Liver (tissue), 9 donors: ENCODE data around the gene CHKB. TPM values are rescaled to one million over a fixed set of nuclear protein-coding genes. Genes with fewer than 3 reads are reported as not detected.
A peak's percentile ranks its signal among the peaks of the same experiment; 100 is the strongest.

Experiments
- DNase-seq: peaks from one replicate; pipeline ENCODE4 v3.0.0-alpha.2; 2017; ENCODE audit warnings: low spot score
- H3K27ac ChIP-seq, 2 donors: one replicate each; pipeline ENCODE4 v1.7.0; 2013; ENCODE audit warnings: inconsistent platforms in 2 of 2, low read length in 2 of 2, control low read depth in 1 of 2, low read depth in 1 of 2, mild to moderate bottlenecking in 1 of 2
- H3K27me3 ChIP-seq, 4 donors: one replicate each; pipeline versions ENCODE4 v1.6.1 to v1.7.0; 2013; ENCODE audit warnings: low read length in 3 of 4, inconsistent platforms in 1 of 4, mild to moderate bottlenecking in 1 of 4, moderate library complexity in 1 of 4; ENCODE audit not compliant: control insufficient read depth in 4 of 4, insufficient read depth in 4 of 4
- H3K36me3 ChIP-seq, 4 donors: one replicate each; pipeline versions ENCODE4 v1.6.1 to v1.7.0; 2013; ENCODE audit warnings: low read length in 3 of 4, mild to moderate bottlenecking in 3 of 4, low read depth in 1 of 4, moderate library complexity in 1 of 4; ENCODE audit not compliant: control insufficient read depth in 4 of 4, insufficient read depth in 3 of 4
- H3K4me1 ChIP-seq, 4 donors: one replicate each; pipeline versions ENCODE4 v1.6.1 to v1.7.0; 2013; ENCODE audit warnings: low read length in 3 of 4, mild to moderate bottlenecking in 3 of 4, moderate library complexity in 1 of 4; ENCODE audit not compliant: control insufficient read depth in 4 of 4, insufficient read depth in 4 of 4
- H3K4me3 ChIP-seq, 3 donors: one replicate each; pipeline versions ENCODE4 v1.6.1 to v1.7.0; 2013; ENCODE audit warnings: low read length in 3 of 3, control low read depth in 1 of 3, low read depth in 1 of 3, mild to moderate bottlenecking in 1 of 3
- H3K9ac ChIP-seq, 2 donors: one replicate each; pipeline ENCODE4 v1.7.0; 2013; ENCODE audit warnings: low read length in 2 of 2, mild to moderate bottlenecking in 2 of 2, moderate library complexity in 2 of 2, control low read depth in 1 of 2, low read depth in 1 of 2
- H3K9me3 ChIP-seq, 4 donors: one replicate each; pipeline versions ENCODE4 v1.6.1 to v1.7.0; 2013; ENCODE audit warnings: low read length in 3 of 4; ENCODE audit not compliant: control insufficient read depth in 4 of 4
- EGR1 ChIP-seq, 2 donors: IDR thresholded peaks; 2 replicates each; pipeline ENCODE4 v1.6.1; 2016 to 2018; ENCODE audit warnings: antibody characterized with exemption in 2 of 2, low read depth in 2 of 2
- FOXA1 ChIP-seq: IDR thresholded peaks from 2 replicates; pipeline ENCODE4 v1.6.1; 2016; ENCODE audit warnings: antibody characterized with exemption
- FOXA2 ChIP-seq: IDR thresholded peaks from 2 replicates; pipeline ENCODE4 v1.6.1; 2016; ENCODE audit warnings: antibody characterized with exemption
- GABPA ChIP-seq, 2 donors: IDR thresholded peaks in 1 of 2; conservative IDR thresholded peaks in 1 of 2; 2 replicates each; pipeline ENCODE4 v1.6.1; 2016; ENCODE audit warnings: antibody characterized with exemption in 2 of 2, mild to moderate bottlenecking in 1 of 2, moderate library complexity in 1 of 2
- HNF4A ChIP-seq, 2 donors: conservative IDR thresholded peaks; 2 replicates each; pipeline ENCODE4 v1.6.1; 2016; ENCODE audit warnings: antibody characterized with exemption in 2 of 2, mild to moderate bottlenecking in 2 of 2
- HNF4G ChIP-seq: IDR thresholded peaks from 2 replicates; pipeline ENCODE4 v1.6.1; 2016; ENCODE audit warnings: antibody characterized with exemption
- JUND ChIP-seq, 2 donors: IDR thresholded peaks; 2 replicates each; pipeline ENCODE4 v1.6.1; 2016; ENCODE audit warnings: antibody characterized with exemption in 2 of 2
- NR2F2 ChIP-seq: IDR thresholded peaks from 2 replicates; pipeline ENCODE4 v1.6.1; 2016; ENCODE audit warnings: antibody characterized with exemption
- RAD21 ChIP-seq, 2 donors: IDR thresholded peaks; 2 replicates each; pipeline ENCODE4 v1.6.1; 2016; ENCODE audit warnings: antibody characterized with exemption in 2 of 2, mild to moderate bottlenecking in 2 of 2
- RXRA ChIP-seq, 2 donors: IDR thresholded peaks; 2 replicates each; pipeline ENCODE4 v1.6.1; 2017 to 2018; ENCODE audit warnings: antibody characterized with exemption in 2 of 2, mild to moderate bottlenecking in 1 of 2
- SP1 ChIP-seq: IDR thresholded peaks from 2 replicates; pipeline ENCODE4 v1.6.1; 2018; ENCODE audit warnings: antibody characterized with exemption, mild to moderate bottlenecking
- TAF1 ChIP-seq: conservative IDR thresholded peaks from 2 replicates; pipeline ENCODE4 v1.6.1; 2016; ENCODE audit warnings: antibody characterized with exemption, mild to moderate bottlenecking
- YY1 ChIP-seq: IDR thresholded peaks from 2 replicates; pipeline ENCODE4 v1.6.1; 2016; ENCODE audit warnings: antibody characterized with exemption, mild to moderate bottlenecking
- WGBS: extraction: QIAGEN DNeasy Blood & Tissue Kit; methylation state at CpG from one replicate; pipeline ENCODE4 v1.1.7; 2013; 5-methylcytosine and 5-hydroxymethylcytosine counted together
- polyA plus RNA-seq, 2 donors: library from polyadenylated mRNA; stranded (reverse) in 1 of 2; unstranded in 1 of 2; fragments of 200-250 nt in 1 of 2; fragments of >200 nt in 1 of 2; fragmentation: Nextera tagmentation in 1 of 2; extraction: Ambion mirVana in 1 of 2; gene quantifications; one replicate each; pipeline versions ENCODE4 v1.2.1 to v1.2.3, GENCODE V29; 2013 to 2015
- total RNA-seq, 2 donors: library from RNA; depleted of rRNA; stranded (reverse); fragments of >200 nt; gene quantifications; one replicate each; pipeline ENCODE4 v1.2.3, GENCODE V29; 2014
- TF ChIP-seq, protein P1 (sequence below): IDR thresholded peaks from 2 replicates; pipeline ENCODE4 v1.6.1; 2016; ENCODE audit warnings: antibody characterized with exemption
- TF ChIP-seq, protein P2 (sequence below): IDR thresholded peaks from 2 replicates; pipeline ENCODE4 v1.6.1; 2016; ENCODE audit warnings: antibody characterized with exemption, mild to moderate bottlenecking
- TF ChIP-seq, protein P3 (sequence below): fragments of 150-350 bp; IDR thresholded peaks from 2 replicates; pipeline ENCODE4 v1.5.1; 2017; ENCODE audit warnings: improper control_type of control experiment, low read depth, low read length; ENCODE audit not compliant: missing input control
- TF ChIP-seq, protein P4 (sequence below): IDR thresholded peaks from 2 replicates; pipeline ENCODE4 v1.6.1; 2016; ENCODE audit warnings: antibody characterized with exemption
- TF ChIP-seq, protein P5 (sequence below): IDR thresholded peaks from 2 replicates; pipeline ENCODE4 v1.6.1; 2016; ENCODE audit warnings: antibody characterized with exemption
- donor health status: healthy.
- donor health status: healthy.
- donor health status: healthy.
- donor health status: healthy.
- donor health status: healthy.

Gene CHKB
- total and polyA plus RNA-seq, 4 donors, result 17.9 to 24.2 (median 20.6) TPM

DNA sequence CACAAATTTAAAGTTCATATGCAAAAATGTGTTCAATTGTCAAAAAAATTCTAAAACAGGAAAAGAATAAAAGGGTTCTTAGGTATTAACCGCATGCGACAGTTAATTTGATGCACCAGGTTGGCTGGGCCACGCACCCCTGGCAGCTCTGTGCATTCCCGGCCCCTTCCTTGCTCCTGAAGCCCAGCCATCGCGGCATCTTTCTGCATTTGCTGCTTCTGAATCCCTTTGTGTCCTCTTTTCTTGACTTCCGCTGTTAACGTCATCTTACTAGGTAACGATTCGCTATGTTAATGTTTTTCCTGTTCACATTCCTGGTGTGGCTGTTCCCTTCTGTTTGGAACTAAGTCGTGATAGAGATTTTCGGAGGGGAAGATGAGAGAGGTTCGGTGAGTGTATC, 44.9 kb downstream of the CHKB start:
- TF ChIP-seq SP1 (no peak), JUND (IDR thresholded peaks at IDR 0.05) (no peak), EGR1 (IDR thresholded peaks at IDR 0.05; ENCODE audit: low read depth in 2 of 2) (no peak), NR2F2 (no peak), HNF4G (no peak), RXRA (IDR thresholded peaks at IDR 0.05) (no peak), GABPA (IDR thresholded peaks at IDR 0.05 in 1 of 2, conservative IDR thresholded peaks at IDR 0.05 in 1 of 2) (no peak), HNF4A (conservative IDR thresholded peaks at IDR 0.05) (no peak), RAD21 (IDR thresholded peaks at IDR 0.05) (no peak), FOXA2 (no peak), YY1 (no peak), FOXA1 (no peak)
- TF ChIP-seq, protein P1, sequence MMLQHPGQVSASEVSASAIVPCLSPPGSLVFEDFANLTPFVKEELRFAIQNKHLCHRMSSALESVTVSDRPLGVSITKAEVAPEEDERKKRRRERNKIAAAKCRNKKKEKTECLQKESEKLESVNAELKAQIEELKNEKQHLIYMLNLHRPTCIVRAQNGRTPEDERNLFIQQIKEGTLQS, result no peak
- TF ChIP-seq, protein P2, sequence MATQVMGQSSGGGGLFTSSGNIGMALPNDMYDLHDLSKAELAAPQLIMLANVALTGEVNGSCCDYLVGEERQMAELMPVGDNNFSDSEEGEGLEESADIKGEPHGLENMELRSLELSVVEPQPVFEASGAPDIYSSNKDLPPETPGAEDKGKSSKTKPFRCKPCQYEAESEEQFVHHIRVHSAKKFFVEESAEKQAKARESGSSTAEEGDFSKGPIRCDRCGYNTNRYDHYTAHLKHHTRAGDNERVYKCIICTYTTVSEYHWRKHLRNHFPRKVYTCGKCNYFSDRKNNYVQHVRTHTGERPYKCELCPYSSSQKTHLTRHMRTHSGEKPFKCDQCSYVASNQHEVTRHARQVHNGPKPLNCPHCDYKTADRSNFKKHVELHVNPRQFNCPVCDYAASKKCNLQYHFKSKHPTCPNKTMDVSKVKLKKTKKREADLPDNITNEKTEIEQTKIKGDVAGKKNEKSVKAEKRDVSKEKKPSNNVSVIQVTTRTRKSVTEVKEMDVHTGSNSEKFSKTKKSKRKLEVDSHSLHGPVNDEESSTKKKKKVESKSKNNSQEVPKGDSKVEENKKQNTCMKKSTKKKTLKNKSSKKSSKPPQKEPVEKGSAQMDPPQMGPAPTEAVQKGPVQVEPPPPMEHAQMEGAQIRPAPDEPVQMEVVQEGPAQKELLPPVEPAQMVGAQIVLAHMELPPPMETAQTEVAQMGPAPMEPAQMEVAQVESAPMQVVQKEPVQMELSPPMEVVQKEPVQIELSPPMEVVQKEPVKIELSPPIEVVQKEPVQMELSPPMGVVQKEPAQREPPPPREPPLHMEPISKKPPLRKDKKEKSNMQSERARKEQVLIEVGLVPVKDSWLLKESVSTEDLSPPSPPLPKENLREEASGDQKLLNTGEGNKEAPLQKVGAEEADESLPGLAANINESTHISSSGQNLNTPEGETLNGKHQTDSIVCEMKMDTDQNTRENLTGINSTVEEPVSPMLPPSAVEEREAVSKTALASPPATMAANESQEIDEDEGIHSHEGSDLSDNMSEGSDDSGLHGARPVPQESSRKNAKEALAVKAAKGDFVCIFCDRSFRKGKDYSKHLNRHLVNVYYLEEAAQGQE, result no peak
- TF ChIP-seq, protein P3, sequence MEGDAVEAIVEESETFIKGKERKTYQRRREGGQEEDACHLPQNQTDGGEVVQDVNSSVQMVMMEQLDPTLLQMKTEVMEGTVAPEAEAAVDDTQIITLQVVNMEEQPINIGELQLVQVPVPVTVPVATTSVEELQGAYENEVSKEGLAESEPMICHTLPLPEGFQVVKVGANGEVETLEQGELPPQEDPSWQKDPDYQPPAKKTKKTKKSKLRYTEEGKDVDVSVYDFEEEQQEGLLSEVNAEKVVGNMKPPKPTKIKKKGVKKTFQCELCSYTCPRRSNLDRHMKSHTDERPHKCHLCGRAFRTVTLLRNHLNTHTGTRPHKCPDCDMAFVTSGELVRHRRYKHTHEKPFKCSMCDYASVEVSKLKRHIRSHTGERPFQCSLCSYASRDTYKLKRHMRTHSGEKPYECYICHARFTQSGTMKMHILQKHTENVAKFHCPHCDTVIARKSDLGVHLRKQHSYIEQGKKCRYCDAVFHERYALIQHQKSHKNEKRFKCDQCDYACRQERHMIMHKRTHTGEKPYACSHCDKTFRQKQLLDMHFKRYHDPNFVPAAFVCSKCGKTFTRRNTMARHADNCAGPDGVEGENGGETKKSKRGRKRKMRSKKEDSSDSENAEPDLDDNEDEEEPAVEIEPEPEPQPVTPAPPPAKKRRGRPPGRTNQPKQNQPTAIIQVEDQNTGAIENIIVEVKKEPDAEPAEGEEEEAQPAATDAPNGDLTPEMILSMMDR, result no peak
- TF ChIP-seq, protein P4, sequence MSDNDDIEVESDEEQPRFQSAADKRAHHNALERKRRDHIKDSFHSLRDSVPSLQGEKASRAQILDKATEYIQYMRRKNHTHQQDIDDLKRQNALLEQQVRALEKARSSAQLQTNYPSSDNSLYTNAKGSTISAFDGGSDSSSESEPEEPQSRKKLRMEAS, result no peak
- Histone ChIP-seq H3K36me3 (no peaks in the 10 kb centered on the region), H3K27me3 (no peaks in the 10 kb centered on the region), H3K4me3 (no peak overlapping the region), H3K27ac (peak overlapping the region; percentile 87 to 100), H3K9me3 (no peaks in the 10 kb centered on the region), H3K4me1 (peaks cover 0 to 14% (median 7%) of the 10 kb centered on the region in 4 donors), H3K9ac (no peak overlapping the region)
- WGBS, result 95% methylated on average over 13 of the region's 13 CpGs
- no peak for DNase-seq

DNA sequence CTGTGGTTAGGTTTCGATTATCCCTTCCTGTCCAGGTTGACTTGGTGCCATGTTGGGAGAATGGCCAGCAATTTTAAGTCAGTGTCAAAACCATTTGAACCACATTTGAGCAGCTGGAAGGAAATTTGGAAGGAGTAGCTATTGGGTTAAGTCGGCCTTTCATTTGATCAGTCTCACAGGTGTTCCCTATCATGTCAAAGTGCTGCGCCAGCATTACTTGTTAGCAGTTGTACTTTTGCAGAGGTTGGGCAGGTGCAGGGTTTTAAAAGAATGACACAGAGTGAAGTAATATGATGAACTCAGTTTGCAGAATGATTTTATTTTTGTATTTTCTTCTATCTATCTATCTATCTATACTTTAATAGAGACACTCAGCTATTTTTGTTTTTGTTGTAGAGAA, 46.4 kb downstream of the CHKB start:
- H3K27ac ChIP-seq, result peak overlapping the region in 1 of 2 donors; percentile 17
- WGBS, result 90% methylated on average over 3 of the region's 3 CpGs
- TF ChIP-seq HNF4G (no peak), FOXA2 (no peak), NR2F2 (no peak), EGR1 (IDR thresholded peaks at IDR 0.05; ENCODE audit: low read depth in 2 of 2) (no peak), GABPA (IDR thresholded peaks at IDR 0.05 in 1 of 2, conservative IDR thresholded peaks at IDR 0.05 in 1 of 2) (no peak), RXRA (IDR thresholded peaks at IDR 0.05) (no peak), SP1 (no peak), YY1 (no peak), TAF1 (no peak), FOXA1 (no peak), JUND (IDR thresholded peaks at IDR 0.05) (no peak)
- TF ChIP-seq, protein P1, result no peak
- TF ChIP-seq, protein P5, sequence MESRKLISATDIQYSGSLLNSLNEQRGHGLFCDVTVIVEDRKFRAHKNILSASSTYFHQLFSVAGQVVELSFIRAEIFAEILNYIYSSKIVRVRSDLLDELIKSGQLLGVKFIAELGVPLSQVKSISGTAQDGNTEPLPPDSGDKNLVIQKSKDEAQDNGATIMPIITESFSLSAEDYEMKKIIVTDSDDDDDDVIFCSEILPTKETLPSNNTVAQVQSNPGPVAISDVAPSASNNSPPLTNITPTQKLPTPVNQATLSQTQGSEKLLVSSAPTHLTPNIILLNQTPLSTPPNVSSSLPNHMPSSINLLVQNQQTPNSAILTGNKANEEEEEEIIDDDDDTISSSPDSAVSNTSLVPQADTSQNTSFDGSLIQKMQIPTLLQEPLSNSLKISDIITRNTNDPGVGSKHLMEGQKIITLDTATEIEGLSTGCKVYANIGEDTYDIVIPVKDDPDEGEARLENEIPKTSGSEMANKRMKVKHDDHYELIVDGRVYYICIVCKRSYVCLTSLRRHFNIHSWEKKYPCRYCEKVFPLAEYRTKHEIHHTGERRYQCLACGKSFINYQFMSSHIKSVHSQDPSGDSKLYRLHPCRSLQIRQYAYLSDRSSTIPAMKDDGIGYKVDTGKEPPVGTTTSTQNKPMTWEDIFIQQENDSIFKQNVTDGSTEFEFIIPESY, result no peak
- TF ChIP-seq, protein P3, result no peak

More for the DNA sequence above, 46.4 kb downstream of the CHKB start:
- Histone ChIP-seq H3K36me3 (no peaks in the 10 kb centered on the region), H3K9me3 (no peaks in the 10 kb centered on the region), H3K4me1 (peaks cover 0 to 15% (median 12%) of the 10 kb centered on the region in 4 donors), H3K4me3 (no peak overlapping the region), H3K9ac (no peak overlapping the region), H3K27me3 (no peaks in the 10 kb centered on the region)
- DNase-seq, result no peak
